Natural killer cell treated with Interleukin-12 subunit alpha and Interleukin-12 subunit beta and Interleukin-15 and Interleukin-18, amount 100 ng/mL, for 72 hours (primary cell): ENCODE data around the gene PTPRN2. TPM values are rescaled to one million over a fixed set of nuclear protein-coding genes. Genes with fewer than 3 reads are reported as not detected.
"Not testable (repeated sequence)": the region's sequence is repeated elsewhere in the genome, so short reads cannot be mapped to it uniquely, and the experiment has no call there.

Experiments used
- ATAC-seq, 2 donors: fragments of 150-1000 bp; cut with Tn5 transposase in 1 of 2; sonication (Bioruptor Pico), chemical (Tn5 transposase) in 1 of 2; 2 replicates each; pipeline ENCODE4 v1.10.0; 2021
- DNase-seq: peaks from one replicate; pipeline ENCODE4 v3.0.0; 2022; ENCODE audit warnings: low spot score
- H3K27ac Mint-ChIP-seq, 2 donors: 1 replicate in 1 of 2; 2 replicates in 1 of 2; pipeline ENCODE4 v1.8.0; 2022; ENCODE audit warnings: mixed read lengths in 2 of 2, mild to moderate bottlenecking in 1 of 2, moderate library complexity in 1 of 2
- H3K27me3 Mint-ChIP-seq, 2 donors: 1 replicate in 1 of 2; 2 replicates in 1 of 2; pipeline ENCODE4 v1.8.0; 2022; ENCODE audit warnings: mixed read lengths in 2 of 2
- H3K36me3 Mint-ChIP-seq: one replicate; pipeline ENCODE4 v1.8.0; 2022; ENCODE audit warnings: mixed read lengths
- H3K4me1 Mint-ChIP-seq, 2 donors: 1 replicate in 1 of 2; 2 replicates in 1 of 2; pipeline ENCODE4 v1.8.0; 2022; ENCODE audit warnings: low read depth in 2 of 2, mixed read lengths in 2 of 2, mild to moderate bottlenecking in 1 of 2
- H3K4me3 Mint-ChIP-seq: one replicate; pipeline ENCODE4 v1.8.0; 2022; ENCODE audit warnings: mixed read lengths
- H3K9me3 Mint-ChIP-seq: 2 replicates; pipeline ENCODE4 v1.8.0; 2022; ENCODE audit warnings: mixed read lengths
- total RNA-seq, 2 donors: library from RNA; stranded (reverse); gene quantifications; one replicate each; pipeline ENCODE4 v1.2.3, GENCODE V29; 2022

Gene PTPRN2
- under 1 TPM; 0.17 to 0.74 TPM for total RNA-seq

DNA sequence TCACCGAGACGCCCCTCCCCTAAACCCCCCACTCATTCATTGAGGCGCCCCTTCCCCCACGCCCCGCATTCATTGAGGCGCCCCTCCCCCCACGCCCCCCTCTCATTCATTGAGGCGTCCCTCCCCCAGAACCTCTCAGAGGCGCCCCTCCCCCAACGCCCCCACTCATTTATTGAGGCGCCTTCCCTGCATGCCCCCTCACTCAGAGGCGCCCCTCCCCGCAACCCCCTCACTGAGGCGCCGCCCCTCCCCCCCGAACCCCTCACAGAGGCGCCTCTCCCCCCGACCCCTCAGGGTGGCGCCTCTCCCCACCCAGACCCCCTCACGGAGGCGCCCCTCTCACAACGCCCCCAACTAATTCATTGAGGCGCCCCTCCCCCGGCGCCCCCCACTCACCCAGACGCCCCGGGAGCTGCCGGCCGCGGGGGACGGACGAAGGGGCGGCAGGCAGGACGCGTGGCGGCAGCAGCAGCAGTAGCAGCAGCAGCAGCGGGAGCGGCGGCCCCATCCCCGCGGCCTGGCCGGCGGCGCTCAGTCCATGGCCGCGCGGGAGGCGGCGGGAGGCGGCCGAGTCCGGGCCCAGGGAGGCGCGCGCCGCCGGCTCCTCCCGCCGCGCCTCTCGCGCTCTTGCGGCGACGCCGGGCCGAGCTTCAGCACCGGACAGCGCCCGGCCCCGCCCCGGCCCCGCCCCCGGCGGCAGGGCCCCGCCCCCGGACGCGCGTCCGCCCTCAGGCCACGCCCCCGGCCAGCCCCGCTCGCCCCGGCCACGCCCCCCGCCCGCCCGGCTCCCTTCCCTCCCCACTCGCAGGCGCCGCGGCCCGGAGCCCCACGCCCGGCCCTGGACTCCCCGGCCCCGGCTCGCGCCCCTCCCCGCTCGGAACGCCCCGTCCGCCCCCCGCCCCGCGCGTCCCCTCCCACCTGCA is at the start of gene PTPRN2:
TSS of gene PTPRN2 (minus strand) at position 662 of the 923 bp plus-strand sequence.
- Mint-ChIP-seq H3K4me3 (peak within 1 kb of the TSS; percentile 30), H3K27me3 (peaks cover 33 to 38% of the 10 kb centered on the region in 2 donors), H3K4me1 (peaks cover 5 to 14% of the 10 kb centered on the region in 2 donors), H3K27ac (no peak within 1 kb of the TSS), H3K36me3 (no peaks in the 10 kb centered on the region), H3K9me3 (peaks cover 2% of the 10 kb centered on the region)
- DNase-seq: no peak
- peak; percentile 88 to 94 for ATAC-seq

- Mint-ChIP-seq H3K27me3 (no peaks in the 10 kb centered on the region), H3K4me3 (no peak overlapping the region), H3K27ac (no peak overlapping the region), H3K4me1 (peaks cover 3% of the 10 kb centered on the region in 2 donors), H3K36me3 (no peaks in the 10 kb centered on the region), H3K9me3 (no peaks in the 10 kb centered on the region)
- ATAC-seq (peak; percentile 20 to 31), DNase-seq (no peak)
Measured at GRCh38 chr7:158633055-158633956, 45.7 kb upstream of the PTPRN2 start.

DNA sequence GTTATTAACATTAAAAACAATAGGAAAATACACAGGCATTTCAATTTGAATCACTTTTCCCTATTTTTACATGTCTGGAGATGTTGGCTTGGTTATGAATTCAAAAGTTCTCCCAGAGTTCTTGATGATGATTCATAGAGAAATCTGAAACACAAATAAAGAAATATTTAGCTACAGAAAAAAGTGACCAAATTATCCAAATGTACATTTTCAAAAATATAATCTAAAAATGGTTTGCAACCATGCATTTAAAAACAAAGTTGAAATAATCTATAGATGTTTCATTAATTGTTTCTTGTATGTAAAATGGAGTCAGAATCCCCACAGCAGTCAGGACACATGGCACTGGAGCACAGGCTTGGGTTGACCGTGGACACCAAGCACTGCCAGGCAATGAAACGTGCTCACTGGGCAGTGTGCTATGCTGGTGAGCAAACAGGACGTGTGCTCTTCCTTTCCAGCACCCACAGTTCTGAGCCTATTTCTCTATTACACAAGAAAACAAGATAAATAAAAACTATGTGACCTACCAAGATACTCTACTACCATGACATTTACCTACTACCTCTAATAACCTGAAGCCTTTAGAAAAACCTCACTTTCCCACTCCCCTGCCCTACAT is 44.1 kb upstream of the PTPRN2 start:
- H3K36me3 Mint-ChIP-seq: no peaks in the 10 kb centered on the region
- ATAC-seq (no peak), DNase-seq (no peak)
- no peak overlapping the region for H3K4me3 Mint-ChIP-seq
- H3K9me3 Mint-ChIP-seq: no peaks in the 10 kb centered on the region
- H3K27me3 Mint-ChIP-seq: no peaks in the 10 kb centered on the region
- H3K27ac Mint-ChIP-seq: no peak overlapping the region
- no peaks in the 10 kb centered on the region for H3K4me1 Mint-ChIP-seq

- not testable (repeated sequence) for ATAC-seq, DNase-seq, H3K9me3 Mint-ChIP-seq, H3K4me1 Mint-ChIP-seq, H3K4me3 Mint-ChIP-seq, H3K27ac Mint-ChIP-seq, H3K27me3 Mint-ChIP-seq, H3K36me3 Mint-ChIP-seq
Measured at GRCh38 chr7:158626289-158626688, 38.7 kb upstream of the PTPRN2 start.

- no peak for ATAC-seq
- Mint-ChIP-seq H3K4me3 (no peak overlapping the region), H3K27me3 (no peaks in the 10 kb centered on the region), H3K9me3 (no peaks in the 10 kb centered on the region), H3K36me3 (no peaks in the 10 kb centered on the region), H3K4me1 (no peaks in the 10 kb centered on the region), H3K27ac (no peak overlapping the region)
- no peak for DNase-seq
Measured at GRCh38 chr7:158623241-158623640, 35.6 kb upstream of the PTPRN2 start.

GRCh38 chr7:158620839-158621441 is 33.3 kb upstream of the PTPRN2 start:
- ATAC-seq (no peak), DNase-seq (no peak)
- H3K4me1 Mint-ChIP-seq: no peaks in the 10 kb centered on the region
- no peak overlapping the region for H3K27ac Mint-ChIP-seq
- H3K36me3 Mint-ChIP-seq: no peaks in the 10 kb centered on the region
- no peaks in the 10 kb centered on the region for H3K27me3 Mint-ChIP-seq
- no peaks in the 10 kb centered on the region for H3K9me3 Mint-ChIP-seq
- H3K4me3 Mint-ChIP-seq: no peak overlapping the region

- ATAC-seq: no peak
- Mint-ChIP-seq H3K4me3 (no peak overlapping the region), H3K27ac (no peak overlapping the region), H3K9me3 (no peaks in the 10 kb centered on the region), H3K27me3 (no peaks in the 10 kb centered on the region), H3K4me1 (no peaks in the 10 kb centered on the region), H3K36me3 (no peaks in the 10 kb centered on the region)
- no peak for DNase-seq
Measured at GRCh38 chr7:158620418-158620817, 32.8 kb upstream of the PTPRN2 start.

DNA sequence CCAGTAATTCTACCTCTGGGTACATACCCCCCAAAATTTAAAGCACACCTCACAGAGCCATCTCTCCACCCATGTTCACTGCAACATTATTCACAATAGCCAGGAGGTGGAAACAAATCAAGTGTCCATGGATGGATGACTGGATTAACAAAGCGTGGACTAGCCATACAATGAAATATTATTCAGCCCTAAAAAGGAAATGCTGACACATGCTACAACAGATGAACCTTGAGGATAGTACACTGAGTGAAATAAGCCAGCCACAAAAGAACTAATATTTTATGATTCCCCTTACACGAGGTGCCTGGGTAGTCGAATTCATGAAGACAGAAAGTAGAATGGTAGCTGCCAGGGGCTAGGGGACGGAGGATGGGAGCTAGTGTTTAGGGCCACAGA is 31.1 kb upstream of the PTPRN2 start:
- no peaks in the 10 kb centered on the region for H3K9me3 Mint-ChIP-seq
- H3K4me3 Mint-ChIP-seq: no peak overlapping the region
- no peak overlapping the region for H3K27ac Mint-ChIP-seq
- H3K36me3 Mint-ChIP-seq: no peaks in the 10 kb centered on the region
- DNase-seq (no peak), ATAC-seq (no peak)
- H3K27me3 Mint-ChIP-seq: no peaks in the 10 kb centered on the region
- H3K4me1 Mint-ChIP-seq: no peaks in the 10 kb centered on the region

DNA sequence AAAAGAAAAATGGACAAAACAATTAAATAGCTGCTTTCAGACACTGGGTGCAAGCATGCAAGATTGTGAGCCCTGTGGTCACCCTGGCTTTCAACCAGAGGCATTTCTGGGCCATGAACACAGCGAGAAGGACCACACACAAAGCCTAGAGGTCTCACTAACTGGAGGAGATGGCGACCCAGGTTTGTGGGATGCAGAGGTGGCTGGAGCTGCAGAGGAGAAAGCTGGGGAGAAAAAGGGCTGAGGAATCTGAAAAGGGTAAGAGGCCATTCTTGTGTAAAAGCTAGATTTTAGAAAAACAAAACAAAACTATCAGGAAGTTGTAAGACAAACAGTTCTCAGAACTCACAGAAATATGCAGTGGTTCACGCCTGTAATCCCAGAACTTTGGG is 30.1 kb upstream of the PTPRN2 start:
- H3K27ac Mint-ChIP-seq: no peak overlapping the region
- no peak overlapping the region for H3K4me3 Mint-ChIP-seq
- no peaks in the 10 kb centered on the region for H3K27me3 Mint-ChIP-seq
- H3K9me3 Mint-ChIP-seq: no peaks in the 10 kb centered on the region
- ATAC-seq (no peak), DNase-seq (no peak)
- H3K36me3 Mint-ChIP-seq: no peaks in the 10 kb centered on the region
- no peaks in the 10 kb centered on the region for H3K4me1 Mint-ChIP-seq

DNA sequence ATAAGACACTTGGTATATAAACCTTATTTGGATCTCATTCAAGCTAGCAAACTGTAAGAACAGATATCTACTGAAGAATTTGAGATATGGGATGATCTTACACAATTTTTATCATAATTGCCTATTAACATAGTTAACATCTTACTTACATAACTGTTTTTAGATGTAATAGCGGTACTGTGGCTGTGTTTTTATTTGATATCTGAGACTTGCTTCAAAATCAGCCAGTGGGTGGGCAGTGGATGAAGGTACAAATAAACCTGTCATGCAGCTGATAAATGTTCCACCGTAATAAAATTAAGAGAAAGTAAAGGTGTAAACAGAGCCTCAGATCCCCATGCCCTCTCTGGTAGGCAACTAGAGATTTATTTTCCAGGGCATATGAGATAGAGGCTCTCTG is 28.4 kb upstream of the PTPRN2 start:
- H3K27ac Mint-ChIP-seq: no peak overlapping the region
- H3K4me3 Mint-ChIP-seq: peak overlapping the region; percentile 3
- no peaks in the 10 kb centered on the region for H3K9me3 Mint-ChIP-seq
- peaks cover 4 to 7% of the 10 kb centered on the region in 2 donors for H3K4me1 Mint-ChIP-seq
- H3K27me3 Mint-ChIP-seq: no peaks in the 10 kb centered on the region
- no peaks in the 10 kb centered on the region for H3K36me3 Mint-ChIP-seq
- DNase-seq (no peak), ATAC-seq (no peak)

- H3K4me3 Mint-ChIP-seq: no peak overlapping the region
- DNase-seq (no peak), ATAC-seq (no peak)
- no peaks in the 10 kb centered on the region for H3K36me3 Mint-ChIP-seq
- peaks cover 4 to 7% of the 10 kb centered on the region in 2 donors for H3K4me1 Mint-ChIP-seq
- no peak overlapping the region for H3K27ac Mint-ChIP-seq
- no peaks in the 10 kb centered on the region for H3K27me3 Mint-ChIP-seq
- H3K9me3 Mint-ChIP-seq: no peaks in the 10 kb centered on the region
Measured at GRCh38 chr7:158614700-158615099, 27.1 kb upstream of the PTPRN2 start.

DNA sequence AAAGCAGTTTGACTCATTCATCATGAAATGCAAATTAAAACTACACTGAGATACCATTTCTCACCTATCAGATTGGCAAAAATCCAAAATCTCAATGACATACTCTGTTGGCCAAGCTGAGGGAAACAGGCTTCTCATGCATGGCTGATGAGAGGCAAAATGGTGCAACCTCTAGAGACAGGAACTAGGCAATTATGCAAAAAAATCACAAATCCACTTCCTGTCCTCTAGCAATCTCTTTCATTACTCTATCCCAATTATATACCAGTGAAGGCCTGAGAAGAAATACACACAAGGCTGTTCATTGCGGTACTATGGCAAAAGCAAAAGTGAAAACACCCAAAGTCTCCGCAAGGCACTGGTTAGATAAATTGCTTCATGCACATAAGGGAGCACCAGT is 25.9 kb upstream of the PTPRN2 start:
- peak in 1 of 2 donors; percentile 52 for ATAC-seq
- Mint-ChIP-seq H3K9me3 (no peaks in the 10 kb centered on the region), H3K4me3 (no peak overlapping the region), H3K27ac (no peak overlapping the region), H3K36me3 (no peaks in the 10 kb centered on the region), H3K4me1 (peaks cover 10 to 12% of the 10 kb centered on the region in 2 donors), H3K27me3 (no peaks in the 10 kb centered on the region)
- DNase-seq: no peak

DNA sequence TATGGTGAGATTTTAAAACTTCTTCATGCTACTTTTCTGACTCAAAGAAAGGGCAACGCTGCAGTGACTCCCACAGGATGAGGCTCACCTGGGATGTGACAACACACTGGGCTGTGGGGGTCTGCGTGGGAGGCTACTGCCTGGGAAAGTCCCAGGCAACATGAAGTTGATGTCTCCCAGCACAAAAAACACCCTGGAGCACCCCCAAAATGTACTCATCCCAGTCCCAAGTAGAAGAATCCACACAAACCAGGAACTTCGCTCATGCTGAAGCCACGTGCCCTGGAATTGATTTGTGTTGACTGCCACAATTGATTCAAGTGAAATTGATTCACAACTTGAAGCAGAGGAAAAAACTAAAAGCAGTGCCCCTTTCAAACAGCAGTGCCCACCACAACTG is 24.9 kb upstream of the PTPRN2 start:
- Mint-ChIP-seq H3K27ac (no peak overlapping the region), H3K36me3 (no peaks in the 10 kb centered on the region), H3K4me3 (no peak overlapping the region), H3K27me3 (no peaks in the 10 kb centered on the region), H3K4me1 (peaks cover 10 to 12% of the 10 kb centered on the region in 2 donors), H3K9me3 (no peaks in the 10 kb centered on the region)
- DNase-seq: no peak
- ATAC-seq: no peak
